Left ventricle myocardium superior (tissue), 1 donor: Measurements from ENCODE around the gene GDF7. TPM values are rescaled to one million over a fixed set of nuclear protein-coding genes. Genes with fewer than 3 reads are reported as not detected.
A peak's percentile ranks its signal among the peaks of the same experiment; 100 is the strongest.

Source experiments
- ATAC-seq: fragments of 200-7000 bp; cut with Tn5 transposase; one replicate; pipeline ENCODE4 v1.9.1; 2020; ENCODE audit warnings: mild to moderate bottlenecking, moderate library complexity
- DNase-seq: peaks from one replicate; pipeline ENCODE4 v3.0.0-alpha.2; 2020
- intact Hi-C: fragments of 100-400 bp; cut with micrococcal nuclease; formaldehyde crosslinking; loops from one replicate; pipeline ENCODE4 v1.11.0; 2022
- long read RNA-seq: library from polyadenylated mRNA; unstranded; transcript quantifications from one replicate; pipeline ENCODE4 v2.0.0, GENCODE V29; 2021
- total RNA-seq: library from RNA; stranded (reverse); fragmentation: NEBNext Ultra II Directional; extraction: Animal tissue kit (Norgen Biotek cat#: 25700); gene quantifications from one replicate; pipeline ENCODE4 v1.2.1, GENCODE V29; 2021
- donor health status: DM: no; HTN: yes; CAD: no; lungs with severe emphysema.

Gene GDF7
- total RNA-seq: 0.32 TPM
- long read RNA-seq, full-length matches to known transcripts: 1 of 1 reads
- long read RNA-seq, partial matches to known transcripts: 0 of 1 reads
- long read RNA-seq, other reads (novel, unspliced or antisense): 0 of 1 reads

GRCh38 chr2:20666304-20667150 is at the start of gene GDF7:
TSS of gene GDF7 (plus strand) at chr2:20667144. CDS start at chr2:20667240, 96 bp downstream.
- ATAC-seq (peak; percentile 43), DNase-seq (peak; percentile 47)
- intact Hi-C loops: loop anchor here (10.0 kb wide), 1 partner anchor 458 kb away; the partner anchor contains the start of gene TDRD15

GRCh38 chr2:20617892-20618467 is 49.0 kb upstream of the GDF7 start:
- ATAC-seq (peak; percentile 80), DNase-seq (peak; percentile 98)
- intact Hi-C loops: no loop called here

- ATAC-seq (peak; percentile 3), DNase-seq (no peak)
- intact Hi-C loops: no loop called here
These were observed 48.5 kb upstream of the GDF7 start for GRCh38 chr2:20618468-20618885.

GRCh38 chr2:20618886-20619521 is 47.9 kb upstream of the GDF7 start:
- DNase-seq: peak; percentile 49
- ATAC-seq: no peak
- intact Hi-C loops: no loop called here

GRCh38 chr2:20619624-20620024 is 47.3 kb upstream of the GDF7 start:
- DNase-seq (peak; percentile 77), ATAC-seq (peak; percentile 2)
- intact Hi-C loops: no loop called here

- intact Hi-C loops: no loop called here
- ATAC-seq (no peak), DNase-seq (peak; percentile 42)
These were observed 46.7 kb upstream of the GDF7 start for GRCh38 chr2:20620271-20620681.

- intact Hi-C loops: no loop called here
- no peak for ATAC-seq
These were observed 46.1 kb upstream of the GDF7 start for GRCh38 chr2:20620696-20621365.

GRCh38 chr2:20621366-20622295 is 45.3 kb upstream of the GDF7 start:
- intact Hi-C loops: no loop called here
- ATAC-seq (no peak), DNase-seq (no peak)

More at GRCh38 chr2:20620696-20621365, 46.1 kb upstream of the GDF7 start:
- peak; percentile 18 for DNase-seq

GRCh38 chr2:20622296-20622686 is 44.7 kb upstream of the GDF7 start:
- no peak for ATAC-seq
- DNase-seq: peak; percentile 20
- intact Hi-C loops: no loop called here

- intact Hi-C loops: no loop called here
- peak; percentile 90 for DNase-seq
- ATAC-seq: peak; percentile 56
These were observed 44.2 kb upstream of the GDF7 start for GRCh38 chr2:20622731-20623130.

GRCh38 chr2:20623241-20623640 is 43.7 kb upstream of the GDF7 start:
- no peak for ATAC-seq
- peak; percentile 26 for DNase-seq
- intact Hi-C loops: no loop called here

GRCh38 chr2:20623741-20624155 is 43.2 kb upstream of the GDF7 start:
- DNase-seq: peak; percentile 33
- intact Hi-C loops: no loop called here
- no peak for ATAC-seq

GRCh38 chr2:20624156-20624883 is 42.6 kb upstream of the GDF7 start:
- DNase-seq: peak; percentile 17
- no peak for ATAC-seq
- intact Hi-C loops: no loop called here

- ATAC-seq (no peak), DNase-seq (peak; percentile 22)
- intact Hi-C loops: no loop called here
These were observed 42.0 kb upstream of the GDF7 start for GRCh38 chr2:20624884-20625485.

- peak; percentile 75 for DNase-seq
- intact Hi-C loops: no loop called here
- peak; percentile 55 for ATAC-seq
These were observed 41.2 kb upstream of the GDF7 start for GRCh38 chr2:20625491-20626391.

- intact Hi-C loops: no loop called here
- DNase-seq (no peak), ATAC-seq (no peak)
These were observed 40.6 kb upstream of the GDF7 start for GRCh38 chr2:20626392-20626697.
